Mesenchymal stem cell (in vitro differentiated cells and primary cell): ENCODE measurements around the gene FBXL19.

Experiments
- DNase-seq: peaks from one replicate; pipeline ENCODE4 v3.0.0-alpha.2; 2013
- H2AFZ ChIP-seq: one replicate; pipeline ENCODE4 v1.6.1; 2013; ENCODE audit warnings: low read depth, mild to moderate bottlenecking, control low read depth, inconsistent platforms, low read length, moderate library complexity
- H2AK5ac ChIP-seq: 2 replicates; pipeline ENCODE4 v1.6.1; 2013; ENCODE audit warnings: low read length, moderate library complexity, mild to moderate bottlenecking, inconsistent platforms; ENCODE audit not compliant: severe bottlenecking
- H2BK120ac ChIP-seq: one replicate; pipeline ENCODE4 v1.6.1; 2013; ENCODE audit warnings: low read depth, mild to moderate bottlenecking, inconsistent platforms, low read length, moderate library complexity
- H2BK12ac ChIP-seq, 2 experiments: one replicate each; pipeline ENCODE4 v1.6.1; 2013; ENCODE audit warnings: inconsistent platforms in 2 of 2, low read length in 2 of 2, mild to moderate bottlenecking in 2 of 2, moderate library complexity in 2 of 2, control low read depth in 1 of 2
- H2BK15ac ChIP-seq: one replicate; pipeline ENCODE4 v1.6.1; 2013; ENCODE audit warnings: mild to moderate bottlenecking, low read depth, inconsistent platforms; ENCODE audit not compliant: poor library complexity, severe bottlenecking
- H2BK5ac ChIP-seq: 2 replicates; pipeline ENCODE4 v1.6.1; 2013; ENCODE audit warnings: low read depth, mild to moderate bottlenecking, low read length, control low read depth, inconsistent platforms; ENCODE audit not compliant: poor library complexity, severe bottlenecking
- H3K14ac ChIP-seq, 2 experiments: one replicate each; pipeline ENCODE4 v1.6.1; 2013; ENCODE audit warnings: inconsistent platforms in 2 of 2, low read length in 2 of 2, control low read depth in 1 of 2, mild to moderate bottlenecking in 1 of 2, moderate library complexity in 1 of 2
- H3K18ac ChIP-seq, 2 experiments: one replicate each; pipeline ENCODE4 v1.6.1; 2013; ENCODE audit warnings: inconsistent platforms in 2 of 2, low read length in 2 of 2, control low read depth in 1 of 2, low read depth in 1 of 2, mild to moderate bottlenecking in 1 of 2
- H3K23ac ChIP-seq, 2 experiments: one replicate each; pipeline ENCODE4 v1.6.1; 2013; ENCODE audit warnings: inconsistent platforms in 2 of 2, low read length in 2 of 2, mild to moderate bottlenecking in 2 of 2, moderate library complexity in 2 of 2, control low read depth in 1 of 2
- H3K27ac ChIP-seq: 2 replicates; pipeline ENCODE4 v1.5.1; 2013; ENCODE audit warnings: mild to moderate bottlenecking, moderate library complexity, low read length, control low read depth, inconsistent platforms; ENCODE audit not compliant: poor library complexity, severe bottlenecking
- H3K27me3 ChIP-seq, 2 experiments: 2 replicates each; pipeline versions ENCODE4 v1.6.1 to v1.7.0; 2013; ENCODE audit warnings: low read length in 2 of 2, mild to moderate bottlenecking in 2 of 2, moderate library complexity in 2 of 2, control low read depth in 1 of 2, inconsistent platforms in 1 of 2; ENCODE audit not compliant: control insufficient read depth in 1 of 2, insufficient read depth in 1 of 2
- H3K36me3 ChIP-seq, 2 experiments: 2 replicates each; pipeline versions ENCODE4 v1.6.1 to v1.7.0; 2013; ENCODE audit warnings: low read length in 2 of 2, control low read depth in 1 of 2, inconsistent platforms in 1 of 2, low read depth in 1 of 2, mild to moderate bottlenecking in 1 of 2; ENCODE audit not compliant: insufficient read depth in 2 of 2, control insufficient read depth in 1 of 2
- H3K4ac ChIP-seq, 2 experiments: one replicate each; pipeline ENCODE4 v1.6.1; 2013; ENCODE audit warnings: inconsistent platforms in 2 of 2, low read length in 2 of 2, mild to moderate bottlenecking in 2 of 2, moderate library complexity in 2 of 2, control low read depth in 1 of 2, low read depth in 1 of 2
- H3K4me1 ChIP-seq: 2 replicates; pipeline ENCODE4 v1.6.1; 2013; ENCODE audit warnings: low read depth, low read length, control low read depth; ENCODE audit not compliant: control insufficient read depth, insufficient read depth
- H3K4me2 ChIP-seq: 2 replicates; pipeline ENCODE4 v1.6.1; 2013; ENCODE audit warnings: low read length, mild to moderate bottlenecking, inconsistent platforms; ENCODE audit not compliant: poor library complexity, severe bottlenecking
- H3K4me3 ChIP-seq, 2 experiments: 2 replicates each; pipeline versions ENCODE4 v1.5.1 to v1.7.0; 2013; ENCODE audit warnings: low read length in 2 of 2, mild to moderate bottlenecking in 2 of 2, control low read depth in 1 of 2, low read depth in 1 of 2; ENCODE audit not compliant: insufficient read depth in 1 of 2
- H3K79me1 ChIP-seq: replicated peaks from 2 replicates; pipeline ENCODE4 v1.6.1; 2013; ENCODE audit warnings: mild to moderate bottlenecking, control low read depth, low read length, inconsistent platforms; ENCODE audit not compliant: poor library complexity, severe bottlenecking
- H3K9ac ChIP-seq: 2 replicates; pipeline ENCODE4 v1.7.0; 2013; ENCODE audit warnings: mild to moderate bottlenecking, low read length, moderate library complexity
- H3K9me3 ChIP-seq: 2 replicates; pipeline ENCODE4 v1.7.0; 2013; ENCODE audit warnings: mild to moderate bottlenecking, low read length; ENCODE audit not compliant: control insufficient read depth
- H4K8ac ChIP-seq: one replicate; pipeline ENCODE4 v1.6.1; 2013; ENCODE audit warnings: inconsistent platforms, mild to moderate bottlenecking, low read length, moderate library complexity
- H4K91ac ChIP-seq: one replicate; pipeline ENCODE4 v1.6.1; 2013; ENCODE audit warnings: mild to moderate bottlenecking, low read length, inconsistent platforms
- WGBS: methylation state at CpG from one replicate; pipeline ENCODE4 v1.1.7; 2013; ENCODE audit warnings: mixed read lengths; 5-methylcytosine and 5-hydroxymethylcytosine counted together

Gene FBXL19

DNA sequence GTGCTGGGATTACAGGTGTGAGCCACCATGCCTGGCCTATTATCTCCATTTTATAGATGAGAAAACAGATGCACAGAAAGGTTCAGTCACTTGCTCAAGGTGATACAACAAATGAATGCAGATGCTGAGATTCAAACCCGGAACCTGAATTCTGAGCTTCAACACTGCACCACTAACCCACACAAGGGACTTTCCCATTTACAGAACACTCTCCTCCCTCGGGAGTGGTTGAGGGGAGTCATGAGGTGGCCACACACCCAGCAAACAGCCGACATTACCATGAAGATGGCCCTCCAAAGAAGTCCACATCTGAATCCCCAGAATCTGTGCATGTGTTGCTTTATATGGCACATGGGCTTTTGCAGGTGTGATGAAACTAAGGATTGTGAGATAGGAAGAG, 38.6 kb upstream of the FBXL19 start:
- H2BK5ac ChIP-seq = no peak overlapping the region
- no peak overlapping the region for H2BK12ac ChIP-seq
- H3K4ac ChIP-seq = no peak overlapping the region
- H3K4me1 ChIP-seq = peaks cover 7% of the 10 kb centered on the region
- no peak overlapping the region for H4K8ac ChIP-seq
- H3K4me3 ChIP-seq = no peak overlapping the region
- H2BK15ac ChIP-seq = no peak overlapping the region
- DNase-seq = no peak
- H2AK5ac ChIP-seq = no peak overlapping the region
- H3K36me3 ChIP-seq = peaks cover 51 to 70% of the 10 kb centered on the region in 2 experiments
- H3K4me2 ChIP-seq = no peak overlapping the region
- no peaks in the 10 kb centered on the region for H3K9me3 ChIP-seq
- no peak overlapping the region for H2AFZ ChIP-seq
- H3K79me1 ChIP-seq = peaks cover 42% of the 10 kb centered on the region
- H2BK120ac ChIP-seq = no peak overlapping the region
- 100% methylated on average over 2 of the region's 3 CpGs for WGBS
- no peak overlapping the region for H3K9ac ChIP-seq
- no peak overlapping the region for H3K23ac ChIP-seq
- H3K27me3 ChIP-seq = no peaks in the 10 kb centered on the region
- no peak overlapping the region for H3K18ac ChIP-seq
- H3K27ac ChIP-seq = no peak overlapping the region
- no peak overlapping the region for H4K91ac ChIP-seq
- H3K14ac ChIP-seq = no peak overlapping the region

- Histone ChIP-seq H3K27ac (no peak overlapping the region), H3K9me3 (no peaks in the 10 kb centered on the region), H3K4me3 (no peak overlapping the region), H2BK12ac (no peak overlapping the region), H3K36me3 (peaks cover 54 to 66% of the 10 kb centered on the region in 2 experiments), H3K23ac (no peak overlapping the region), H3K4me2 (no peak overlapping the region), H3K27me3 (no peaks in the 10 kb centered on the region), H3K4ac (no peak overlapping the region), H2AFZ (no peak overlapping the region), H2BK120ac (no peak overlapping the region), H3K79me1 (peaks cover 41% of the 10 kb centered on the region), H2AK5ac (no peak overlapping the region), H3K9ac (no peak overlapping the region), H2BK5ac (no peak overlapping the region), H3K14ac (no peak overlapping the region), H2BK15ac (no peak overlapping the region), H4K91ac (no peak overlapping the region), H3K4me1 (peaks cover 8% of the 10 kb centered on the region), H3K18ac (no peak overlapping the region), H4K8ac (no peak overlapping the region)
- 98% methylated on average over 9 of the region's 9 CpGs for WGBS
- no peak for DNase-seq
Measured at GRCh38 chr16:30885196-30885595, 38.2 kb upstream of the FBXL19 start.

GRCh38 chr16:30886145-30886544, 37.2 kb upstream of the FBXL19 start:
- Histone ChIP-seq H3K18ac (no peak overlapping the region), H2AK5ac (no peak overlapping the region), H4K91ac (no peak overlapping the region), H3K9me3 (no peaks in the 10 kb centered on the region), H3K9ac (no peak overlapping the region), H3K23ac (no peak overlapping the region), H3K4me3 (no peak overlapping the region), H3K79me1 (peaks cover 40% of the 10 kb centered on the region), H2BK120ac (no peak overlapping the region), H3K36me3 (peaks cover 58 to 62% of the 10 kb centered on the region in 2 experiments), H3K4ac (no peak overlapping the region), H2BK15ac (no peak overlapping the region), H3K27me3 (no peaks in the 10 kb centered on the region), H4K8ac (no peak overlapping the region), H2AFZ (no peak overlapping the region), H3K4me1 (peaks cover 9% of the 10 kb centered on the region), H3K27ac (no peak overlapping the region), H2BK5ac (no peak overlapping the region), H3K4me2 (no peak overlapping the region), H3K14ac (no peak overlapping the region), H2BK12ac (no peak overlapping the region)
- 98% methylated on average over 1 of the region's 1 CpG for WGBS
- DNase-seq = no peak

- Histone ChIP-seq H3K18ac (no peak overlapping the region), H2AK5ac (no peak overlapping the region), H3K4me3 (no peak overlapping the region), H2BK12ac (no peak overlapping the region), H3K14ac (no peak overlapping the region), H2BK120ac (no peak overlapping the region), H3K23ac (no peak overlapping the region), H3K27ac (no peak overlapping the region), H4K91ac (no peak overlapping the region), H4K8ac (no peak overlapping the region), H3K79me1 (peaks cover 38% of the 10 kb centered on the region), H3K27me3 (no peaks in the 10 kb centered on the region), H3K9ac (no peak overlapping the region), H2AFZ (no peak overlapping the region), H2BK5ac (no peak overlapping the region), H3K9me3 (no peaks in the 10 kb centered on the region), H3K4ac (no peak overlapping the region), H3K4me1 (peaks cover 16% of the 10 kb centered on the region), H3K36me3 (peaks cover 58 to 61% of the 10 kb centered on the region in 2 experiments), H2BK15ac (no peak overlapping the region), H3K4me2 (no peak overlapping the region)
- no peak for DNase-seq
- WGBS = 100% methylated on average over 9 of the region's 9 CpGs
Measured at GRCh38 chr16:30887927-30888326, 35.4 kb upstream of the FBXL19 start.
